ENCODE measurements around the gene DPP6.

The DPP6 gene

DNA sequence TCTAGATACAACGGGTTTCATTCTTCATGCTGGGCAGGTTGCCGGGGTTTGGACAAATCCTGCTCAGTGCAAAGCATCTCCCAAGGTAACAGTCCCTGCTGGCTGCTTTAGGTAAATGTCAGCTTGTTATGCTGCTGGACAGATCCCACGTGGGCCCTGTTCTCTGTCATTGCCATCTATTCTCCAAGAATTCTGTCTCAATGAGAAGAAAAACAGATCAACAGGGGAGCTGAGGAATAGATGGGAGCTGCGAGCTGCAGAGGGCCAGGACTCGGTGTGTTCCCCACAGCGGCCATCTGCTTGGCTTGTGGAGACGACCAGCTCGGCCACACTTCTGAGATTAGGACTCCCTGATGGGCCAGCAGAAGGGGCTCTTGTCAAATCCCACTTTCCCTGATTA is 235.2 kb downstream of the DPP6 start:
- TF ChIP-seq, protein P1, sequence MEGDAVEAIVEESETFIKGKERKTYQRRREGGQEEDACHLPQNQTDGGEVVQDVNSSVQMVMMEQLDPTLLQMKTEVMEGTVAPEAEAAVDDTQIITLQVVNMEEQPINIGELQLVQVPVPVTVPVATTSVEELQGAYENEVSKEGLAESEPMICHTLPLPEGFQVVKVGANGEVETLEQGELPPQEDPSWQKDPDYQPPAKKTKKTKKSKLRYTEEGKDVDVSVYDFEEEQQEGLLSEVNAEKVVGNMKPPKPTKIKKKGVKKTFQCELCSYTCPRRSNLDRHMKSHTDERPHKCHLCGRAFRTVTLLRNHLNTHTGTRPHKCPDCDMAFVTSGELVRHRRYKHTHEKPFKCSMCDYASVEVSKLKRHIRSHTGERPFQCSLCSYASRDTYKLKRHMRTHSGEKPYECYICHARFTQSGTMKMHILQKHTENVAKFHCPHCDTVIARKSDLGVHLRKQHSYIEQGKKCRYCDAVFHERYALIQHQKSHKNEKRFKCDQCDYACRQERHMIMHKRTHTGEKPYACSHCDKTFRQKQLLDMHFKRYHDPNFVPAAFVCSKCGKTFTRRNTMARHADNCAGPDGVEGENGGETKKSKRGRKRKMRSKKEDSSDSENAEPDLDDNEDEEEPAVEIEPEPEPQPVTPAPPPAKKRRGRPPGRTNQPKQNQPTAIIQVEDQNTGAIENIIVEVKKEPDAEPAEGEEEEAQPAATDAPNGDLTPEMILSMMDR (IDR thresholded peaks at IDR 0.05; ENCODE audit: low read depth, low read length), result no peak
- DNase-seq (ENCODE audit: extremely low read depth, low read depth), result no peak

DNA sequence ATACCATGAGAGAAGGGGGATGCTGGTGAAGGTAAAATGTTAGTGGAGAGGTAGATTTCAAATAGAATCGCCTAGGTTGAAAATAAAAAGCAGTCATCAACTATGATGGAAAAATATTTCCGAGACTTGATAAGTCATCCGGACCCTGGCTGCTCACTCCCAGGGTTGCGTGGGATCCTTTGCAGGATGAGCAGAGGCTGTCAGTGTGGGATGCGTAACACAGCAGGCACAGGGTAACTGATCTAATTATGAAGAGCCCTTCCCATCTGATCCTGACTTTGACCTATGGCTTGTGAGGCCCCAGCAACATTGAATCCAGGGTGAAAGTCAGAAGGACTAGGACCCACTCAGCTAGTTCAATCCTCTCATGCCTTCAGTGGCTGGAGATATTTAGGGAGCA is 236.9 kb downstream of the DPP6 start:
- TF ChIP-seq, protein P1 (IDR thresholded peaks at IDR 0.05; ENCODE audit: low read depth, low read length), result no peak
- no peak for DNase-seq (ENCODE audit: extremely low read depth, low read depth)

DNA sequence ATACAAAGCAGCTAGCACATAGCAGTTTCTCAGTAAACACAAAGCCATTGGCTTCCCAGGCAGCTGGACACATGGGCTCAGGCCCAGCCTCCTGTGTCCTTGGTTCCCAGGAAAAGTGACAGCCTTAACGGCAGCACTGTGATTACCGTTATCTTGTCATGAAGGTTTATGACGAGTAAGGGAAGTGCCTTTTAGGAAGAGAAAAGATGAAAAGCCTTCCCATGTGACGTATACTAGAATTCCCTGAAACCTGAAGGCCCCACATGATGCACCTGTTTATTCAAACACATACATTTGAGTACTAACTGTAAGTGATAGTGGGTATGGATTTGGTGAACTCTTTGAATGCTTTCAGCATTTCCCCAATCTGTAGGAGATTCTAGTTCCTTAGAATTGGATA is 244.2 kb downstream of the DPP6 start:
- TF ChIP-seq, protein P1 (IDR thresholded peaks at IDR 0.05; ENCODE audit: low read depth, low read length), result no peak
- DNase-seq (ENCODE audit: extremely low read depth, low read depth), result no peak

DNA sequence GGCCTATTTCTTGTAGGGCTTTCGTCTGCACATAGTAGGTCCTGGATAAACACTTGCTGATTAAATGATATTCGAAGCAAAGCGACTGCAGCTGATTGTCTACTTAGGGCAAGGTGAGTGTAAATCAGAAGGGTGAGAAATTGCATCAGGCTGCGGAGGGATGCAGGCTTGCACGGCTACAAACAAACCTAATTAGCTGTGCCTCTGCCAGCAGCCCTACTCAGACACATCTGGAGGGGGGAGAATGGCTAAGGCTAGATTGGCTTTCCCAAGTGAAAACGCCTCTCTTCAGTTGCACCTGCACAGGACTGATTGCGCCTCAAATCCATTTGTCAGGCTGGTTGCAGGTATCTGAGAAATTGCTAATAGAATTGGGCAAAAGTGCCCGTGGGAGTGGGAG is 247.5 kb downstream of the DPP6 start:
- TF ChIP-seq, protein P1 (IDR thresholded peaks at IDR 0.05; ENCODE audit: low read depth, low read length), result no peak
- DNase-seq (ENCODE audit: extremely low read depth, low read depth), result no peak

DNA sequence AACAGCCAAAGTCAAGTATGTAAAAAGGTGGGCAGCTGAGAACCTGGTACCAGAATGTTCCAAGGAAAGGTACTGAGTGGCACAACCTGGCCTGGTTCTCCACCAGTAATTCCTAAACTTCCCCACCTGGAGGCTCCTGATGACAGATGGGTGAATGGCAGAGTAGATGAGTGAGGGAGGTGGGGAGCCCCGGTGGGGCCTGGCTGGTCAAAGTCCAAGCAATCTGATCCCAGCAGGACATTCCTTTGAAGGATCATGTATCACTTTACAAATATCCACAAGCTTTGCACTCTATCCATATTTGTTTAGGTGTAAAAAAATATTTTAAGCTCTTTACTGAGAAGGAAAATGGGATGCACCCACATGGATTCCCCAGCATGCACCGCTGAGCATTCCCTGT is 250.2 kb downstream of the DPP6 start:
- DNase-seq (ENCODE audit: extremely low read depth, low read depth), result no peak
- TF ChIP-seq, protein P1 (IDR thresholded peaks at IDR 0.05; ENCODE audit: low read depth, low read length), result no peak

DNA sequence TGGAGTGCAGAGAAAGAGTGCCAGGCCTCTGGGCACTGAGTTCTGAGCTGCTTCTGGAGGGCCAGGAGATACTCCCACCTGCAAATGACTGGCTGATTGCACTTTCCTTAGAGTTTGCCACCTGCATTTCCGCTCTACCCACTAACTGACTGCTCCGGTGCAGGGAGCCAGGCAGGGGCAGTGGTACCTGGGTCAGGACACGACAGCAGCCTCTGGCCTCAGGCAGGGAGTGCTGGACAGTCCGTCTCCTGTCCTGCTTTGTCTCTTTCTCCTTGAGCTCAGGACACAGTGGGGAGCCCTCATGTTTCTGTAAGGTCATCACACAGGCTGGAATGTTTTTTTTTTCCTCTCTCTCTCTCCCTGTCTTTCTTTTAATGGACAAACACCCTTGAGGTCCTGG is 252.0 kb downstream of the DPP6 start:
- no peak for DNase-seq (ENCODE audit: extremely low read depth, low read depth)

DNA sequence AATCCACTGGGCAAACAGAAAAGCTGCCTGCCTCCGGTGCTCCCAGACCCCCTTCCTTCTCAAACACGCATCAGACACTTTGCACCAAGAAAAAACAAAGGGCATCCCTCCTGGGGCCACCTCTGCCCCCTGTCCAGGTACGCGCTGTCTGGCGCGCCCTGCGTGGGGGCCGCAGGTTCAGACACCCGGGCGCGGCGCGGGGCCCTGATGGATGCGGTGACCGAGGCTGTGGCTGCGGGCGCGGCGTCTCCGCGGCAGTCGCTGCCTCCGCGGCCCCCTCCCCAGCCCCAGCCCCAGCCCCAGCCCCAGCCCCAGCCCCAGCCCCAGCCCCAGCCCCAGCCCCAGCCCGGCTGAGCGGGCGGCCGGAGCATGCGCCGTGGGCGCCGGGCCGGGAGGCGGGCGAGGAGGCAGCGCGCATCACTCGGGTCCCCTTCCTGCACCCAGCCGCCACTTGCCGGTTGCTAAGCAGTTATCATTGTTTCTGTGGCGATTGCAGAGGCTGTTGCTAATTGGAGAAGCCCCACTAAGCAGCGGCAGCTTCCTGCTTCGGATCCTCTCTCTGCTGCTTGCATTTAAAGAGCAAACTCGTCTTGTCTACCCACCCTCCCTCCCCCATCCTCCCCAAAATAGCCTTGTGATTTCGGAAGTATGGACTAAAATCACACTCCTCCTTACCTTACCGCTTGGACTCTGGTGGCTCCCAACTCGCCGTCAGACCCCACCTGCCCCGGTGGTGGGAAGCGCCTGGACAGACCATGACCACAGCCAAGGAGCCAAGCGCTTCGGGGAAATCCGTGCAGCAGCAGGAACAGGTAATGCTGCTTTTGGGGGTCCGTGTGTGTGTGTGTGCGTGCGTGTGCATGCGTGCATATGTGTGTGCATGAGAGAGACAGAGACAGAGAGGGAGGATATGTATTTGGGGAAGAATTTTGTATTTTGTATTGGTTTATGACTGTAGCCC is 252.8 kb downstream of the DPP6 start:
- TF ChIP-seq, protein P1 (IDR thresholded peaks at IDR 0.05; ENCODE audit: low read depth, low read length), result no peak
- DNase-seq (ENCODE audit: extremely low read depth, low read depth), result no peak

More for the DNA sequence above, 252.0 kb downstream of the DPP6 start:
- TF ChIP-seq, protein P1 (IDR thresholded peaks at IDR 0.05; ENCODE audit: low read depth, low read length), result no peak
